H1 (cell line): ENCODE data around the gene SIPA1L3. TPM values are rescaled to one million over a fixed set of nuclear protein-coding genes. Genes with fewer than 3 reads are reported as not detected.

Experiments
- CBX5 ChIP-seq: fragments of 300-800, 300-1000 bp; sonication (generic); IDR thresholded peaks from 2 replicates; pipeline ENCODE4 v1.7.1; 2016; ENCODE audit warnings: antibody characterized with exemption, low read length, low read depth
- JUN ChIP-seq: IDR thresholded peaks from 2 replicates; pipeline ENCODE4 v1.6.1; 2011; ENCODE audit warnings: low read depth, mild to moderate bottlenecking, improper control_type of control experiment, low read length
- POLR2AphosphoS5 ChIP-seq: IDR thresholded peaks from 2 replicates; pipeline ENCODE4 v1.6.1; 2011; ENCODE audit warnings: low read depth, low read length
- RXRA ChIP-seq: IDR thresholded peaks from 2 replicates; pipeline ENCODE4 v1.6.1; 2011; ENCODE audit warnings: low read depth, mild to moderate bottlenecking, low read length, moderate library complexity; ENCODE audit not compliant: insufficient read depth
- SIRT6 ChIP-seq: IDR thresholded peaks from one replicate; pipeline ENCODE4 v1.7.1; 2012; ENCODE audit warnings: low read length, inconsistent platforms
- SP1 ChIP-seq: IDR thresholded peaks from 2 replicates; pipeline ENCODE4 v1.6.1; 2011; ENCODE audit warnings: low read depth, low read length
- TCF12 ChIP-seq: IDR thresholded peaks from 2 replicates; pipeline ENCODE4 v1.6.1; 2011; ENCODE audit warnings: low read depth, mild to moderate bottlenecking, low read length
- polyA plus RNA-seq, 7 experiments: library from polyadenylated mRNA; depleted of rRNA in 3 of 7; stranded (reverse) in 5 of 7; unstranded in 2 of 7; fragments of >200 nt in 5 of 7; fragments of 200-250 nt in 2 of 7; gene quantifications; 1 replicate in 5 of 7; 2 replicates in 1 of 7; 4 replicates in 1 of 7; pipeline versions ENCODE4 v1.2.1 to v1.2.3, GENCODE V29; 2011 to 2013; ENCODE audit warnings: missing spikeins in 2 of 7, mixed read lengths in 2 of 7
- total RNA-seq: library from RNA; stranded (reverse); fragmentation: NEBNext Ultra II Directional; extraction: Animal tissue kit (Norgen Biotek cat#: 25700); gene quantifications from 2 replicates; pipeline ENCODE4 v1.2.1, GENCODE V29; 2021
- TF ChIP-seq, protein P1 (sequence below), 3 experiments: IDR thresholded peaks; 1 replicate in 2 of 3; 2 replicates in 1 of 3; pipeline versions ENCODE4 v1.5.1 to v1.6.1; 2011; ENCODE audit warnings: low read length in 3 of 3, mild to moderate bottlenecking in 3 of 3, inconsistent platforms in 2 of 3, low read depth in 1 of 3, moderate library complexity in 1 of 3; ENCODE audit not compliant: insufficient read depth in 1 of 3; ENCODE audit errors: control extremely low read depth in 1 of 3

Gene SIPA1L3
- total and polyA plus RNA-seq, 2 of the 8 experiments (the other 6 are each of a cell fraction or from before 2014, with no cell fraction given): 15.0 to 54.9 TPM

DNA sequence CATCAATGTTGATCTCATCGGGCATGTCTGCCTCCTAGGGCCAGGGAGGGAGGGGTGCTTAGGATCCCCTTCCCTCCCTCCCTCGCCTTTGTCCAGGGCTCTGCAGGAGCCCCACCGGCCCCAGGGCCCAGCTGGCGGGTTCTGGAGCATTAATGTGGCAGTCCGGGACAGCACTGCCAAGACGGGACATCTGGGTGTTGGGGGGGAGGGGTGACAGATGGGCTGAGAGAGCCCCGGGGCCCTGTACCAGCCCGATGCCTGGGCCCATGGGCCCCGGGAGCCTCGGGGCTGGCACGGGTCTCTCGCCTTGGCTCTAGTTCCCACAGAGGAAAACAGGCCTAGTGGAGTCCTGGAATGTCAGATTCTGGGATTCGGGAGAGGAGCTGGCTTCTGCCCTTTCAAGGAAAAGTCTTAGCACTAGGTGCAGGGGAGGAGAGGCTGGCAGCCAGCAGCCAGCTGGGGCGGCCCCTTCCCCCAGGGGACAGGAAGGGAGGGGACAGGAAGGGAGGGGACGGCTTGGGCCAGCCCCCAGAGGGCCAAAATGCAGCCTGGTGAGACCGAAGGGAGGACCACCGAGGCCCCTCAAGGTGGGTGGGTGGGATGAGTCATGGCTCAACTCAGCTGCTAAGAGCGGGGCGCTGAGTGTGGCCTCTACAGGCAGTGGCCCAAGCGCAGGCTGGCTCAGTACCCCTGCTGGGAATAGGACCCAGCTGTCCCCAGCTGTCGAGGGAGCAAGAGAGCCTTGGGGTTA lies 346.1 kb downstream of the SIPA1L3 start (continued):
- TF ChIP-seq, protein P1, sequence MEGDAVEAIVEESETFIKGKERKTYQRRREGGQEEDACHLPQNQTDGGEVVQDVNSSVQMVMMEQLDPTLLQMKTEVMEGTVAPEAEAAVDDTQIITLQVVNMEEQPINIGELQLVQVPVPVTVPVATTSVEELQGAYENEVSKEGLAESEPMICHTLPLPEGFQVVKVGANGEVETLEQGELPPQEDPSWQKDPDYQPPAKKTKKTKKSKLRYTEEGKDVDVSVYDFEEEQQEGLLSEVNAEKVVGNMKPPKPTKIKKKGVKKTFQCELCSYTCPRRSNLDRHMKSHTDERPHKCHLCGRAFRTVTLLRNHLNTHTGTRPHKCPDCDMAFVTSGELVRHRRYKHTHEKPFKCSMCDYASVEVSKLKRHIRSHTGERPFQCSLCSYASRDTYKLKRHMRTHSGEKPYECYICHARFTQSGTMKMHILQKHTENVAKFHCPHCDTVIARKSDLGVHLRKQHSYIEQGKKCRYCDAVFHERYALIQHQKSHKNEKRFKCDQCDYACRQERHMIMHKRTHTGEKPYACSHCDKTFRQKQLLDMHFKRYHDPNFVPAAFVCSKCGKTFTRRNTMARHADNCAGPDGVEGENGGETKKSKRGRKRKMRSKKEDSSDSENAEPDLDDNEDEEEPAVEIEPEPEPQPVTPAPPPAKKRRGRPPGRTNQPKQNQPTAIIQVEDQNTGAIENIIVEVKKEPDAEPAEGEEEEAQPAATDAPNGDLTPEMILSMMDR (IDR thresholded peaks at IDR 0.05; ENCODE audit: control extremely low read depth in 1 of 3, insufficient read depth in 1 of 3, low read depth in 1 of 3, low read length in 3 of 3): no peak
- TF ChIP-seq RXRA (no peak), SP1 (no peak), TCF12 (no peak), SIRT6 (no peak), CBX5 (no peak), POLR2AphosphoS5 (no peak), JUN (no peak)
